ENCODE measurements around the gene CAMTA1.

CAMTA1 gene

GRCh38 chr1:7558921-7559869, 773.9 kb downstream of the CAMTA1 start:
- no peak for DNase-seq

- no peak for DNase-seq
Measured at GRCh38 chr1:7560128-7560527, 774.9 kb downstream of the CAMTA1 start.

DNA sequence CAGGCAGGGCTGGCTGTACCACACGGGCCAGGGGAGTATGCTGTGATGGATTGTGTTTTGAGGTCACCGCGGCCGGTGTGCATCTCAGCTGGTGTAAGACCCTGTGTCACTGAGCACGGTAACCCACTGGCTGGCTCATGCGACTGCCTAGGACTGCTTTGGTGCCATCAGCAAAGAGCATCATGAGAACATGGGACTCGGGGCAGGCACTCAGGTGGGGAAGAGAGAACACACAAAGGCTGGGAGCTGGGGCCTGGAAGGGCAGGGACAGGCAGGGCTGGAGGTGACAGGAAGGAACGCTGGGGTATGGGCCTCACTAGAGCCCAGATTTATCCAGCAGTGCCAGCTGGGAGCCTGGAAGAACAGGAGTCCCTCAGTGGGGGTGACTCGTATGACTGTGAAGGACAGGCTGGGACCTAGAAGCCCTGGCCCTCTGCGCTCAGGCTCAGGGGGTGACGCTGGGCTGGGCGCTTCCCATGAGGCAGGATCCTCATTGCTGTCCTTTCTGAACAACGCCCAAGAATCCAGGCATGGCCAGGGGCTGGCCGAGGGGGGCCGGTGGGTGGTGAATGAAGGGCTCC, 775.4 kb downstream of the CAMTA1 start:
- DNase-seq, result no peak

DNA sequence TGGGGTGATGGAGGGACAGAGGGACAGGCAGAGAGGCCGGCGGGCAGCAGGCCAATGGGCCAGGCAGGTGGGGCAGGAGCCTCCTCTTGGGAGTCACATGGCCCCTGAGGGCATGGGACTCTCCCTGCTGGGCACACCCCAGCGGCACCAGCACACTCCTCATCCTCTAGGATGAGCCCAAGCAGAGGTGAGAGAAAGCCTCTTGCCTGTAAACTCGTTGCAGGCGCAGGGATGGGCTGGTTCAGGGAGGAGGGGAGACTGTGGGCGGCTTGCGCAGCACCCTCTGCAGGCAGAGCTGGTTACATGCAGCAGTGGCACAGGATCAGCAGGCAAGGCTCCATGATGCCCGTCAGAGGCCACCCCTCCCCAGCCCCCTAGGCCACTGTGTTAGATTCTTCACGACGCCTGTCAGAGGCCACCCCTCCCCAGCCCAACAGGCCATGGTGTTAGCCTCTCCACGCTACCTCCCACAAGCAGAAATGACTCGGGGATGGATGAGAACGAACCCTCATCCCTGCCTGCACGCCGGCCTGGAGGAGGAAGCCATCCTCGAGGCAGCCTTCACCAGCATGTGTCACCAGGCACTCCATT, 776.2 kb downstream of the CAMTA1 start:
- DNase-seq, result no peak

GRCh38 chr1:7561936-7562728, 776.9 kb downstream of the CAMTA1 start:
- no peak for DNase-seq

DNA sequence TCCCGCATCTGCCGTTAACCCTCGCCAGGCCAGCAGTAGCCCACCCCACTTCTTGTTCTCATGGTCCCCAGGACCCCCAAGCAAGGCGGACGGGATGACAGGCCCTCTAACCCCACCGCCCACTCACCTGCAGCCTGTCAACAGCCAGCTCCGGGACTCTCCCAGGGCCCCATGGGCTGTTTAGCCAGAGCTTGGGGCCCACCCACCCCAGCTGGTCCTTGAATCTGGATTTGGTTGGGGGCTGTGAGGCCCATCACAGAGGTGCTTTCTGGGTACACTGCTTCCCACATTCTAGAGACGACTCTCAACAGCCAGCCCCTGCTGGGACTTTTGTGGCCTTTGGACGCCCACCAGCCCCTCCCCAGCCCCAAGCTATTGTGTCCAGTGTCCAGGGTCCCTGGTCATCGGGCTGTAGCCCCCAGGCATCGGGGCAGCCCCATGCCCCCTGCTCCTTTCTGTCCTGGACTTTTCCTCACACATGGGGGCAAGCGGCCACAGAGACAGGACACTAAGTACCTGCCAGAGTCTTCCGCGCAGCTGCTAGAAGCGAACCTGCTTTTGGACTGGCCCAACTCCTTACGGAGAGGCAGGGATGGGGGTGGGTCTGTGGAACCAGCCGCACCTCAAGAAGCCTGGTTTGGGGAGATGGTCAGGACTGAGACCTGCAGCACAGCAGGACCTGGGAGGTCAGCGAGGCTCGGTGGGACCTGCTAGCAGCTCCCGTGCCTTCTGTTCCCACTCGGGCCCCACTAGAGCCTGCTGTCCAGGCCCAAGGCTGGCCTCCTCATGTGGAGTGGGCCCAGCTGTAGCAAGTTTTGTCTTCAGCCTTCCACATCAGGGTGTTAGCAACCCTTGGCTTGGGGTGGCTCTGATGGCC, 777.7 kb downstream of the CAMTA1 start:
- DNase-seq, result no peak

DNA sequence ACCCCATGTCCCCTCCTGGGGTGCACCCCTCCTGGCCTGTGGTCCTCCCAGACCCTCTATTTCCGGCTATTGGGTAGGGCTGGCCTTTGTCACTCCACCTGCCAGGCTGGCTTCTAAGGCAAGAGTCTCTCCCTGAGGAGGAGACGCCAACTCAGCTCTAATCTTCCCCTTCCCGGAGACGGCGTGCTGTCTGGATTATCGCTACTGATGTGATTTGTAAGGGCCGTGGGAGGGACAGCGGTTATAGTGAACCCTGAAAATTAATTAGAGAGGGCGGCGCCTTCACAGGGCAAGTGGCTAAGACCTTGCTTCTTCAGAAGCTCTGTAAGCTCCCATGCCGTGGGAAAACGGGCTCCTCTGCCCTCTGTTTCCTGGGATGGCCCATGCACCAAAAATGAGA, 778.9 kb downstream of the CAMTA1 start:
- DNase-seq, result no peak

GRCh38 chr1:7565099-7565750, 780.0 kb downstream of the CAMTA1 start:
- DNase-seq, result no peak

- no peak for DNase-seq
Measured at GRCh38 chr1:7566417-7567375, 781.4 kb downstream of the CAMTA1 start.

DNA sequence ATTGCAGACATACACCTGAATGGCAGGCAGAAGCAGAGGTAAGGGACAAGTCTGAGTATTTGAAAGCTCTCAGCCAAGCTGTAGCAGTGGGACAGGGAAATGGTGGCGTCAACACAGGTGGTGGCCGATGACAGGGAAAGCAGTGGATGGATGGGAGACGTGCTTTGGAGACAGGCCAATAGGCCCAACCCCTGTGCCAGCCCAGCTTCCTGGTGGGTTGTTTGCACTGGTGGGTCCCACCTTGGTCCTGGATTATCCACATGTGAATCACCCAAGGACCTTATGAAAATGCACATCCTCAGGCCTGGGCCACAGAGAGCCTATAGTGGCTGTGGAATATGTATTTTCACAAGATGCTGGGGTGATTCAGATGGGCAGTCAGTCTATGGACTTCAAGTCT, 782.1 kb downstream of the CAMTA1 start:
- DNase-seq, result no peak

- no peak for DNase-seq
Measured at GRCh38 chr1:7568053-7568452, 782.8 kb downstream of the CAMTA1 start.

DNA sequence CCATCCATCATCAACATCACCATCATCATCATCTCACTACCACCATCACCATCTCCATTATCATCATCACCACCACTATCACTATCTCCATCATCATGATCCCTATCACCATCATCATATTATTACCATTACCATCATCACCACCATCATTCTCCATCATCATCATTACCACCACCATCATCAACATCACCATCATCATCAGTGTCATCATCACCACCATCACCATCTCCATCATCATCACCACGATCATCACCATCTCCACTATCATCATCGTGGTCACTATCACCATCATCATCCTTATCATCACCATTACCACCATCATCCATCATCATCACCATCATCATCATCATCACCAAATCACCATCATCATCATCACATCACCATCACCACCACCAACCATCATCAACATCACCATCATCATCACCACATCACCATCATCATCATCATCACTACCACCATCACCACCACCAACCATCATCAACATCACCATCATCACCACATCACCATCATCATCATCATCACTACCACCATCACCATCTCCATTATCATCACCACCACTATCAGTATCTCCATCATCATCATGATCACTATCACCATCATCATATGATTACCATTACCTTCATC, 783.8 kb downstream of the CAMTA1 start:
- DNase-seq, result no peak

GRCh38 chr1:7570311-7570710, 785.1 kb downstream of the CAMTA1 start:
- DNase-seq, result no peak

DNA sequence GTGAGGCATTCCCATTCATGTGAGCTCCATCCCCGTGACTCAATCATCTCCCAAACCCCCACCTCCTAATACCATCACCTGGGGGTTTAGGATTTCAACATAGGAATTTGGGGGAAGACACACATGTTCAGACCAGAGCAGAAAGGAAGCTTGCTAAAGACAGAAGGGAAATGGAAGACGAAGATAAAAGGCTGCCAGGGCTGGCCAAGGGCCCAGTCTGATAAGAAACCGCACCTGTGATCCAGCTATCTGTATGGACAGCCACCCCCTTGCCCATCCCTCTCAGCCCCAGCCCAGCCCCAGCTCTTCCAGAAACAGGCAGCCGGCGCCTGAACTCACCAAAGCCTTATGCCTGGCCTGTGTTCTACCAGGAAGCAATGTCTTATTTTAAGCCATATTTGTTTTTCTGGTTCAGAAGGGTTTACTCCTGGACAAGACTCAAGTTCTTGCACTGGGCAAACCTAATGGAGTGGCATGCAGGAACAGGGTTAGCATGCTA, 787.4 kb downstream of the CAMTA1 start:
- no peak for DNase-seq

- no peak for DNase-seq
Measured at GRCh38 chr1:7573481-7573880, 788.2 kb downstream of the CAMTA1 start.

GRCh38 chr1:7574121-7575040, 789.1 kb downstream of the CAMTA1 start:
- no peak for DNase-seq

DNA sequence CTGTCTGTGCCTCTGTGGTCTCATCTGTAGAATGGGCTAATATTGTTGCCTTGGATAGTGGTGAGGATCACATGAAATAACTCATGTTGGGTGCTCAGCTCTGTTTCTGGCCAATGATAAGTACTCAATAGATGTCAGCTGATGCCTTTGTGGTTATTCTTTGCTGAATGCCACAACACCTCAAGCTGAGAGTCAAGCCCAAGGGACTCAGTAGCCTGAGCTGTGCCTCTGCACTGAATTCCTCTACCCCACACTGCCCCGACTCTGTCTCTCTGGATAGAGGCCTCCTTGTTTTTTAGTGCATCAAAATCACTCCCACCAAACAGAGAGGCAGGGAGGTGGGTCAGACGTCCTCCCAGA, 789.8 kb downstream of the CAMTA1 start:
- no peak for DNase-seq

GRCh38 chr1:7576946-7577657, 791.8 kb downstream of the CAMTA1 start:
- DNase-seq, result no peak

All from activated gamma-delta T cell (primary cell).